GM12873 (cell line): ENCODE measurements around the gene CCL4.

ENCODE experiments used
- CTCF ChIP-seq: IDR thresholded peaks from 2 replicates; pipeline ENCODE4 v1.5.1; 2012; ENCODE audit warnings: low read depth, mild to moderate bottlenecking, moderate library complexity, low read length, control low read depth; ENCODE audit not compliant: insufficient read depth; ENCODE audit errors: missing control alignments

The CCL4 gene

GRCh38 chr17:36066365-36066985 lies 37.2 kb upstream of the CCL4 start:
- TF ChIP-seq CTCF: no peak

GRCh38 chr17:36068524-36068923 lies 35.1 kb upstream of the CCL4 start:
- no peak for TF ChIP-seq CTCF

GRCh38 chr17:36069136-36069535 lies 34.5 kb upstream of the CCL4 start:
- no peak for TF ChIP-seq CTCF

- TF ChIP-seq CTCF: no peak
Measured at GRCh38 chr17:36070427-36070826, 33.2 kb upstream of the CCL4 start.

- no peak for TF ChIP-seq CTCF
Measured at GRCh38 chr17:36071751-36072150, 31.9 kb upstream of the CCL4 start.

GRCh38 chr17:36072431-36073121 lies 31.1 kb upstream of the CCL4 start:
- peak; percentile 83 for TF ChIP-seq CTCF

- TF ChIP-seq CTCF: no peak
Measured at GRCh38 chr17:36074365-36074764, 29.3 kb upstream of the CCL4 start.
